H9 (cell line): Measurements from ENCODE around the gene FOXF2. TPM values are rescaled to one million over a fixed set of nuclear protein-coding genes. Genes with fewer than 3 reads are reported as not detected.

ENCODE experiments used
- DNase-seq: peaks from one replicate; pipeline ENCODE4 v3.0.0-alpha.2; 2017
- H2AFZ ChIP-seq: one replicate; pipeline ENCODE4 v1.6.1; 2013; ENCODE audit warnings: mild to moderate bottlenecking, low read length, control low read depth, moderate library complexity
- H2AK5ac ChIP-seq: 2 replicates; pipeline ENCODE4 v1.6.1; 2013; ENCODE audit warnings: low read length, control low read depth, mixed read lengths; ENCODE audit not compliant: insufficient read length
- H2BK120ac ChIP-seq: one replicate; pipeline ENCODE4 v1.6.1; 2013; ENCODE audit warnings: low read depth, mild to moderate bottlenecking, low read length, control low read depth, inconsistent platforms; ENCODE audit not compliant: poor library complexity, severe bottlenecking
- H2BK12ac ChIP-seq: 2 replicates; pipeline ENCODE4 v1.6.1; 2013; ENCODE audit warnings: low read length, control low read depth, mixed read lengths, low read depth; ENCODE audit not compliant: insufficient read length
- H2BK15ac ChIP-seq: 2 replicates; pipeline ENCODE4 v1.6.1; 2013; ENCODE audit warnings: low read depth, low read length, control low read depth
- H2BK20ac ChIP-seq: one replicate; pipeline ENCODE4 v1.6.1; 2013; ENCODE audit warnings: low read depth, mild to moderate bottlenecking, low read length, control low read depth, inconsistent platforms; ENCODE audit not compliant: poor library complexity, severe bottlenecking
- H2BK5ac ChIP-seq: 2 replicates; pipeline ENCODE4 v1.6.1; 2013; ENCODE audit warnings: low read length, control low read depth, mixed read lengths; ENCODE audit not compliant: insufficient read length
- H3K14ac ChIP-seq: 2 replicates; pipeline ENCODE4 v1.6.1; 2013; ENCODE audit warnings: low read length, control low read depth; ENCODE audit not compliant: insufficient read depth
- H3K18ac ChIP-seq: 2 replicates; pipeline ENCODE4 v1.6.1; 2013; ENCODE audit warnings: low read depth, mild to moderate bottlenecking, mixed read lengths, low read length, control low read depth; ENCODE audit not compliant: insufficient read length
- H3K23ac ChIP-seq: 2 replicates; pipeline ENCODE4 v1.6.1; 2013; ENCODE audit warnings: low read length, control low read depth, mixed read lengths, low read depth; ENCODE audit not compliant: insufficient read length
- H3K23me2 ChIP-seq: 2 replicates; pipeline ENCODE4 v1.6.1; 2013; ENCODE audit warnings: low read depth, mild to moderate bottlenecking, mixed read lengths, low read length, control low read depth; ENCODE audit not compliant: insufficient read length, poor library complexity, severe bottlenecking
- H3K27ac ChIP-seq: 2 replicates; pipeline ENCODE4 v1.5.1; 2013; ENCODE audit warnings: low read length, control low read depth, mixed read lengths, low read depth; ENCODE audit not compliant: insufficient read length
- H3K27me3 ChIP-seq: 2 replicates; pipeline ENCODE4 v1.6.1; 2013; ENCODE audit warnings: low read length, control low read depth, inconsistent platforms; ENCODE audit not compliant: insufficient read depth
- H3K4ac ChIP-seq: 2 replicates; pipeline ENCODE4 v1.6.1; 2013; ENCODE audit warnings: low read depth, mild to moderate bottlenecking, control low read depth, inconsistent platforms, low read length, moderate library complexity
- H3K4me1 ChIP-seq: 2 replicates; pipeline ENCODE4 v1.6.1; 2013; ENCODE audit warnings: low read length, control low read depth, inconsistent platforms; ENCODE audit not compliant: insufficient read depth
- H3K4me2 ChIP-seq: 2 replicates; pipeline ENCODE4 v1.6.1; 2013; ENCODE audit warnings: low read length, control low read depth, mixed read lengths; ENCODE audit not compliant: insufficient read length, insufficient read depth
- H3K56ac ChIP-seq: 2 replicates; pipeline ENCODE4 v1.6.1; 2013; ENCODE audit warnings: low read depth, mild to moderate bottlenecking, mixed read lengths, low read length, control low read depth; ENCODE audit not compliant: insufficient read length
- H3K79me1 ChIP-seq: 2 replicates; pipeline ENCODE4 v1.6.1; 2013; ENCODE audit warnings: low read depth, mild to moderate bottlenecking, moderate library complexity, low read length, control low read depth, inconsistent platforms; ENCODE audit not compliant: insufficient read depth, poor library complexity, severe bottlenecking
- H3K79me2 ChIP-seq: 2 replicates; pipeline ENCODE4 v1.6.1; 2013; ENCODE audit warnings: low read length, control low read depth, inconsistent platforms; ENCODE audit not compliant: insufficient read depth
- H3K9ac ChIP-seq: 2 replicates; pipeline ENCODE4 v1.6.1; 2013; ENCODE audit warnings: low read length, control low read depth, mixed read lengths; ENCODE audit not compliant: insufficient read length; ENCODE audit errors: extremely low read depth
- H3K9me3 ChIP-seq: one replicate; pipeline ENCODE4 v1.6.1; 2013; ENCODE audit warnings: low read depth, low read length, inconsistent platforms; ENCODE audit not compliant: control insufficient read depth
- H3T11ph ChIP-seq: one replicate; pipeline ENCODE4 v1.6.1; 2013; ENCODE audit warnings: mild to moderate bottlenecking, low read length, control low read depth, inconsistent platforms
- H4K20me1 ChIP-seq: one replicate; pipeline ENCODE4 v1.6.1; 2013; ENCODE audit not compliant: control insufficient read depth, insufficient read length, insufficient read depth
- H4K5ac ChIP-seq: 2 replicates; pipeline ENCODE4 v1.6.1; 2013; ENCODE audit warnings: low read depth, mild to moderate bottlenecking, mixed read lengths, low read length, control low read depth; ENCODE audit not compliant: insufficient read length
- H4K8ac ChIP-seq: replicated peaks from 2 replicates; pipeline ENCODE4 v1.6.1; 2013; ENCODE audit warnings: low read length, control low read depth, mixed read lengths, low read depth; ENCODE audit not compliant: insufficient read length
- H4K91ac ChIP-seq: 2 replicates; pipeline ENCODE4 v1.6.1; 2013; ENCODE audit warnings: low read depth, mild to moderate bottlenecking, moderate library complexity, mixed read lengths, low read length, control low read depth; ENCODE audit not compliant: insufficient read length
- H3K27ac Mint-ChIP-seq, 3 experiments: 2 replicates in 2 of 3; 3 replicates in 1 of 3; pipeline ENCODE4 v1.8.0; 2020 to 2021; ENCODE audit warnings: mixed read lengths in 3 of 3, mild to moderate bottlenecking in 1 of 3, moderate library complexity in 1 of 3
- H3K27me3 Mint-ChIP-seq: 2 replicates; pipeline ENCODE4 v1.8.0; 2021; ENCODE audit warnings: low read depth, mild to moderate bottlenecking, moderate library complexity, mixed read lengths
- H3K36me3 Mint-ChIP-seq, 3 experiments: 2 replicates in 2 of 3; 3 replicates in 1 of 3; pipeline ENCODE4 v1.8.0; 2020 to 2021; ENCODE audit warnings: low read depth in 3 of 3, mixed read lengths in 3 of 3; ENCODE audit not compliant: insufficient read depth in 1 of 3
- H3K4me1 Mint-ChIP-seq, 2 experiments: 2 replicates each; pipeline ENCODE4 v1.8.0; 2020; ENCODE audit warnings: mixed read lengths in 2 of 2
- H3K4me3 Mint-ChIP-seq, 2 experiments: 2 replicates in 1 of 2; 3 replicates in 1 of 2; pipeline ENCODE4 v1.8.0; 2020 to 2021; ENCODE audit warnings: mild to moderate bottlenecking in 2 of 2, mixed read lengths in 2 of 2, moderate library complexity in 1 of 2
- H3K9me3 Mint-ChIP-seq, 2 experiments: 2 replicates in 1 of 2; 3 replicates in 1 of 2; pipeline ENCODE4 v1.8.0; 2020; ENCODE audit warnings: mild to moderate bottlenecking in 2 of 2, mixed read lengths in 2 of 2, moderate library complexity in 1 of 2
- WGBS: extraction: QIAGEN DNeasy Blood & Tissue Kit; methylation state at CpG from one replicate; pipeline ENCODE4 v1.1.7; 2013; ENCODE audit warnings: missing lambda C conversion rate, low lambda C conversion rate, mixed read lengths; ENCODE audit not compliant: insufficient read length; ENCODE audit errors: extremely low coverage; 5-methylcytosine and 5-hydroxymethylcytosine counted together
- total RNA-seq: library from RNA; stranded (reverse); gene quantifications from 2 replicates; pipeline ENCODE4 v1.2.1, GENCODE V29; 2021
- TF ChIP-seq, protein P1 (sequence below): fragments of 200-600 bp; sonication (generic); conservative IDR thresholded peaks from 3 replicates; pipeline ENCODE4 v1.8.0; 2021; ENCODE audit warnings: antibody characterized with exemption, mild to moderate bottlenecking

Gene FOXF2
- total RNA-seq, 1 experiment from 2014 or later: not detected

DNA sequence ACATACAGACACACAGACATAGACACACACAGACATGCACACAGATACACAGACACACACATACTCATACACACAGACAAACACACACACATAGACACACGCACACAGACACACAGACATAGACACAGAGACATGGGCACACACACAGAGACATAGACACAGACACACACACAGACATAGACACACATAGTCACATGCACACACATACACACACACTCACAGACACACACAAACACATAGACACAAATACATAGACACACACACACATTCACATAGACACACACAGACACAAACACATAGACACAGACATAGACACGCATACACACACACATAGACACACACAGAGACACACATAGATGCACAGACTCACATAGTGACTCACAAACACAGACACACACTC, 13.5 kb downstream of the FOXF2 start:
- TF ChIP-seq, protein P1, sequence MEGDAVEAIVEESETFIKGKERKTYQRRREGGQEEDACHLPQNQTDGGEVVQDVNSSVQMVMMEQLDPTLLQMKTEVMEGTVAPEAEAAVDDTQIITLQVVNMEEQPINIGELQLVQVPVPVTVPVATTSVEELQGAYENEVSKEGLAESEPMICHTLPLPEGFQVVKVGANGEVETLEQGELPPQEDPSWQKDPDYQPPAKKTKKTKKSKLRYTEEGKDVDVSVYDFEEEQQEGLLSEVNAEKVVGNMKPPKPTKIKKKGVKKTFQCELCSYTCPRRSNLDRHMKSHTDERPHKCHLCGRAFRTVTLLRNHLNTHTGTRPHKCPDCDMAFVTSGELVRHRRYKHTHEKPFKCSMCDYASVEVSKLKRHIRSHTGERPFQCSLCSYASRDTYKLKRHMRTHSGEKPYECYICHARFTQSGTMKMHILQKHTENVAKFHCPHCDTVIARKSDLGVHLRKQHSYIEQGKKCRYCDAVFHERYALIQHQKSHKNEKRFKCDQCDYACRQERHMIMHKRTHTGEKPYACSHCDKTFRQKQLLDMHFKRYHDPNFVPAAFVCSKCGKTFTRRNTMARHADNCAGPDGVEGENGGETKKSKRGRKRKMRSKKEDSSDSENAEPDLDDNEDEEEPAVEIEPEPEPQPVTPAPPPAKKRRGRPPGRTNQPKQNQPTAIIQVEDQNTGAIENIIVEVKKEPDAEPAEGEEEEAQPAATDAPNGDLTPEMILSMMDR: no peak
- WGBS: no CpG with 5 or more reads among the region's 2 CpGs

More for the DNA sequence above, 13.5 kb downstream of the FOXF2 start:
- Histone ChIP-seq H3K4me2 (no peak overlapping the region), H3K27me3 (peaks cover 14% of the 10 kb centered on the region; the same call in 1 of the 2 replicates), H3K27ac (no peak overlapping the region), H4K20me1 (no peaks in the 10 kb centered on the region), H2BK12ac (no peak overlapping the region), H3K79me1 (no peaks in the 10 kb centered on the region), H3K9me3 (no peaks in the 10 kb centered on the region), H3K23me2 (no peaks in the 10 kb centered on the region), H3K23ac (no peak overlapping the region), H3K14ac (no peak overlapping the region), H3K18ac (no peak overlapping the region), H4K91ac (no peak overlapping the region), H2BK15ac (no peak overlapping the region), H2AFZ (no peak overlapping the region), H3K79me2 (no peaks in the 10 kb centered on the region), H2BK5ac (no peak overlapping the region), H3K56ac (no peak overlapping the region), H4K5ac (no peak overlapping the region), H4K8ac (no peak overlapping the region), H3T11ph (no peak overlapping the region), H3K9ac (no peak overlapping the region), H3K4ac (no peak overlapping the region), H2AK5ac (no peak overlapping the region), H2BK20ac (no peak overlapping the region), H2BK120ac (no peak overlapping the region), H3K4me1 (no peaks in the 10 kb centered on the region)
- H3K4me3 Mint-ChIP-seq: no peak overlapping the region
- no peak for DNase-seq
- H3K27ac Mint-ChIP-seq: no peak overlapping the region
- H3K4me1 Mint-ChIP-seq: peaks cover 0 to 6% of the 10 kb centered on the region in 2 experiments; a peak in 3 of 4 replicates
- H3K9me3 Mint-ChIP-seq: no peaks in the 10 kb centered on the region
- H3K27me3 Mint-ChIP-seq: peaks cover 41% of the 10 kb centered on the region
- no peaks in the 10 kb centered on the region for H3K36me3 Mint-ChIP-seq
